Effector memory CD4-positive, alpha-beta T cell (primary cell): ENCODE data around the gene CHFR.
"Not testable (repeated sequence)": the region's sequence is repeated elsewhere in the genome, so short reads cannot be mapped to it uniquely, and the experiment has no call there.

Source experiments
- DNase-seq, 3 donors: peaks; one replicate each; pipeline ENCODE4 v3.0.0-alpha.2; 2020
- H3K27ac ChIP-seq: 2 replicates; pipeline ENCODE4 v1.7.0; 2013; ENCODE audit warnings: mild to moderate bottlenecking, low read length, moderate library complexity; ENCODE audit not compliant: insufficient read depth, poor library complexity, severe bottlenecking
- H3K27me3 ChIP-seq: replicated peaks from 2 replicates; pipeline ENCODE4 v1.7.0; 2013; ENCODE audit warnings: mild to moderate bottlenecking, low read length; ENCODE audit not compliant: insufficient read depth, control insufficient read depth, poor library complexity, severe bottlenecking
- H3K36me3 ChIP-seq: 2 replicates; pipeline ENCODE4 v1.7.0; 2013; ENCODE audit warnings: mild to moderate bottlenecking, low read length, moderate library complexity; ENCODE audit not compliant: control insufficient read depth, insufficient read depth
- H3K4me1 ChIP-seq: 2 replicates; pipeline ENCODE4 v1.7.0; 2013; ENCODE audit warnings: low read length, mild to moderate bottlenecking; ENCODE audit not compliant: control insufficient read depth, insufficient read depth, poor library complexity, severe bottlenecking
- H3K4me3 ChIP-seq: 2 replicates; pipeline ENCODE4 v1.7.0; 2013; ENCODE audit warnings: low read length, low read depth, mild to moderate bottlenecking; ENCODE audit not compliant: insufficient read depth, poor library complexity, severe bottlenecking
- H3K9me3 ChIP-seq: 2 replicates; pipeline ENCODE4 v1.7.0; 2013; ENCODE audit warnings: mild to moderate bottlenecking, low read length, moderate library complexity; ENCODE audit not compliant: control insufficient read depth

Gene CHFR

DNA sequence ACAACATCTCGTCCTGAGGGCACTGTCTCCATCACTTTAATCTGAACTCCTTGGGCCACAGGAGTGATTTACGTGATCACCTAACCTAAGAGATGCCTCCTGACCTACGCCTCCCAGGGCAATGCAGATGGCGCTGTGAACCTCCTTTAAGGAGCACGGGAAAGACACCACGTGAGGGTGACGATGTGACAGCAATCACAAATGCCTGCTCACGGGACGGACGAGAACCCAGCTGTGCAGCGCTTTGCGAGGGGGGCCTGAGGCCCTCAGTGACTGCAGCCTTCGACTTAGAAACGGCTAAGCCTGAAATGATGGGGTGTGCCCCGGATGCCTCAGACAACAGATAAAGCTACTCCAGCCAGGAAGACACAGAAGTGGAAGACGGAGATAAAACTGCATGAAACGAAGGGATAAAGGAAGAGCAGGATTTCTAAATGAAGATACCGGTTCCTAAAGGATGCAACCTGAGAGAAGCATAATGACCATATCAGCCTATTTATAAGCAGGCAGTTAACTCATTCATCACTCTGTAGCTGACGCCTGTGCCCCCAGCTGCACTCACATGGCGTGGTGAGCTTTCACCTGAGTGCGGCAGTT, 44.9 kb downstream of the CHFR start:
- no peaks in the 10 kb centered on the region for H3K27me3 ChIP-seq
- no peak overlapping the region for H3K27ac ChIP-seq
- H3K36me3 ChIP-seq: peaks cover 52% of the 10 kb centered on the region
- no peak for DNase-seq
- no peak overlapping the region for H3K4me3 ChIP-seq
- no peaks in the 10 kb centered on the region for H3K9me3 ChIP-seq
- H3K4me1 ChIP-seq: no peaks in the 10 kb centered on the region

GRCh38 chr12:132841151-132841550, 46.3 kb downstream of the CHFR start:
- H3K4me1 ChIP-seq: peaks cover 4% of the 10 kb centered on the region
- no peaks in the 10 kb centered on the region for H3K27me3 ChIP-seq
- H3K9me3 ChIP-seq: no peaks in the 10 kb centered on the region
- peaks cover 42% of the 10 kb centered on the region for H3K36me3 ChIP-seq
- no peak overlapping the region for H3K4me3 ChIP-seq
- DNase-seq: no peak
- no peak overlapping the region for H3K27ac ChIP-seq

DNA sequence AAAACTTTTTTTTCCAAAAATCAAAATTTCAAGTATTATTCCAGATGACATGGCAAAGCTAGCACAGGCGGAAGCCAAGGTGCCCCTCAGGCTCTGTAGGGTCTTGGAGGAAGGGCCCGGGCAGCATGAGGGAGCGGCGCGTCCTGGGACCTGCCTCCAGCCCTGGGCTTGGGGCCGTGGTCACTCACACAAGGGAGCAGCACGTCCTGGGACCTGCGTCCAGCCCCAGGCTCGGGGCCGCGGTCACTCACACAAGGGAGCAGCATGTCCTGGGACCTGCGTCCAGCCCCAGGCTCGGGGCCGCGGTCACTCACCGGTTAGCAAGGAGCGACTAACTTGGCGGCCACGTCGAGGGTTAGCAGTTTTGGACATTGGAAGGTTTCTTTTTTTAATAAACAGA, 46.9 kb downstream of the CHFR start:
- Histone ChIP-seq H3K36me3 (peaks cover 36% of the 10 kb centered on the region), H3K4me1 (peaks cover 6% of the 10 kb centered on the region), H3K27me3 (no peaks in the 10 kb centered on the region)

DNA sequence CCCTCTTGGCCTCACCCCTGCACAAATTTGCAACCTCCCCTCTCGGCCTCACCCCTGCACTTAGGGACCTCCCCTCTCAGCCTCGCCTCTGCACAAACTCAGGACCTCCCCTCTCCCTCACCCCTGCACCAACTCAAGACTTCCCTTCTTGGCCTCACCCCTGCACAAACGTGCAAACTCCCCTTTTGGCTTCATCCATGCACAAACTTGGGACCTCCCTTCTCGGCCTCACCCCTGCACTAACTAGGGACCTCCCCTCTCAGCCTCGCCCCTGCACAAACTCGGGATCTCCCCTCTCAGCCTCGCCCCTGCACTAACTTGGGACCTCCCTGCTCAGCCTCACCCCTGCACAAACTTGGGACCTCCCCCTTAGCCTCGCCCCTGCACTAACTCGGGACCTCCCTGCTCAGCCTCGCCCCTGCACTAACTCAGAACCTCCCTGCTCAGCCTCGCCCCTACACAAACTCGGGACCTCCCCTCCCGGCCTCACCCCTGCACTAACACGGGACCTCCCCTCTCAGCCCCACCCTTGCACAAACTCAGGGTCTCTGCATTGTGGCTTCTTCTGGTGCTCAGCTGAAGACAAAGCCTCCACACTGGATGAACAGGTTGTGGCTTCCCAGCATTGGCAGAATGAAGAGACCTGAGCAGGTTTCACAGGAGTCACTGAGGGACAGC, 47.7 kb downstream of the CHFR start:
- H3K36me3 ChIP-seq: peaks cover 34% of the 10 kb centered on the region

More for the DNA sequence above, 46.9 kb downstream of the CHFR start:
- no peaks in the 10 kb centered on the region for H3K9me3 ChIP-seq
- no peak for DNase-seq
- no peak overlapping the region for H3K27ac ChIP-seq
- no peak overlapping the region for H3K4me3 ChIP-seq

GRCh38 chr12:132838410-132839080, 48.9 kb downstream of the CHFR start:
- H3K9me3 ChIP-seq: no peaks in the 10 kb centered on the region
- H3K4me1 ChIP-seq: peaks cover 20% of the 10 kb centered on the region
- no peak for DNase-seq
- no peaks in the 10 kb centered on the region for H3K27me3 ChIP-seq
- H3K36me3 ChIP-seq: peaks cover 31% of the 10 kb centered on the region
- no peak overlapping the region for H3K4me3 ChIP-seq
- H3K27ac ChIP-seq: no peak overlapping the region

More for the DNA sequence above, 47.7 kb downstream of the CHFR start:
- Histone ChIP-seq H3K27ac (no peak overlapping the region), H3K4me1 (peaks cover 13% of the 10 kb centered on the region), H3K9me3 (no peaks in the 10 kb centered on the region), H3K27me3 (no peaks in the 10 kb centered on the region), H3K4me3 (no peak overlapping the region)
- no peak for DNase-seq

DNA sequence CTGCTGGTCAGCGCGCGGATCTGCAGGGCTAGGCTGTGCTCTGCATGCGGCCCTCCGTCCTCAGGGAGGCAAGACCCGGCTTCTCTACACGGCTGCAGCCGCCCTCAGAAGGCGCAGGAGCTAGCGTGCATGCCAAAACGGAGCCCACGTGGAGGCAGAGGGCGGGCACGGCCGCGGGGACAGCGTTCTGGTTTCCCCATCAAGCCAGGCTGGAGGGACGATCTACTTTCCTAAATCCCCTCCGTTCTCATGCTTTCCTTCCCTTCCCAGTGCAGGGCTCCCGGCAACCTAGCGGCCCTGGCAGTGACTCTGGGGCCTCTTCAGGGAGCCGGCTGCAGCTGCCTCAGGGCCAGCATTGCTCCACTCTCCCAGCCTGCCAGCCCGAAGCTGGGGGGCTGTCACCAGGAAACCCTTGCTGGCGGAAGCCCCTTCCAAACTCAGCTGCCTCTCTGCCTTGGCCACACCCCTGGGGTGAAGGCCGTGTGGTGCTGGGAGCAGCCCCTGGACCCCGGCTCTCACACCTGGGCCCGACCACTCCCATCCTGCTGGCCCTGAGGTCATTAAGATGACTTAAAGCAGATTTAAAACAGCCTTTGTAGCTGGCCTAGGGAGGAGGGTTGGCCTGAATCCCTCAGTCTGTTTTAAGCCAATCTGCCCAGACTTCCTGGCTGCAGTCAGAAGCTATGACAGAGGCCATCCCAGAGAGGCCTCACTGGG, 49.6 kb downstream of the CHFR start:
- no peak for DNase-seq
- no peak overlapping the region for H3K4me3 ChIP-seq

GRCh38 chr12:132836795-132837331, 50.5 kb downstream of the CHFR start:
- Histone ChIP-seq H3K27me3 (no peaks in the 10 kb centered on the region), H3K36me3 (peaks cover 19% of the 10 kb centered on the region), H3K4me1 (peaks cover 20% of the 10 kb centered on the region), H3K4me3 (no peak overlapping the region), H3K9me3 (no peaks in the 10 kb centered on the region), H3K27ac (no peak overlapping the region)
- DNase-seq: no peak

More for the DNA sequence above, 49.6 kb downstream of the CHFR start:
- H3K4me1 ChIP-seq: peaks cover 20% of the 10 kb centered on the region
- H3K36me3 ChIP-seq: peaks cover 28% of the 10 kb centered on the region
- H3K27me3 ChIP-seq: no peaks in the 10 kb centered on the region
- H3K27ac ChIP-seq: no peak overlapping the region
- H3K9me3 ChIP-seq: no peaks in the 10 kb centered on the region

DNA sequence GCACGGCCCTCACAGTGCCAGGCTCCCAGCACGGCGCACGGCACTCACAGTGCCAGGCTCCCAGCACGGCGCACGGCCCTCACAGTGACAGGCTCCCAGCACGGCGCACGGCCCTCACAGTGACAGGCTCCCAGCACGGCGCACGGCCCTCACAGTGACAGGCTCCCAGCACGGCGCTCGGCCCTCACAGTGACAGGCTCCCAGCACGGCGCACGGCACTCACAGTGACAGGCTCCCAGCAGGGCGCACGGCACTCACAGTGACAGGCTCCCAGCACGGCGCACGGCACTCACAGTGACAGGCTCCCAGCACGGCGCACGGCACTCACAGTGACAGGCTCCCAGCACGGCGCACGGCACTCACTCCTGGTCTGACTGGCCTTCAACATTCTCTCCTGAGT, 51.2 kb downstream of the CHFR start:
- Histone ChIP-seq H3K36me3 (peaks cover 16% of the 10 kb centered on the region), H3K4me1 (peaks cover 20% of the 10 kb centered on the region)
- not testable (repeated sequence) for DNase-seq, H3K4me3 ChIP-seq, H3K27me3 ChIP-seq, H3K9me3 ChIP-seq, H3K27ac ChIP-seq

- H3K4me1 ChIP-seq: peaks cover 20% of the 10 kb centered on the region
- H3K9me3 ChIP-seq: no peaks in the 10 kb centered on the region
- peaks cover 7% of the 10 kb centered on the region for H3K36me3 ChIP-seq
- H3K27me3 ChIP-seq: no peaks in the 10 kb centered on the region
- H3K27ac ChIP-seq: peak overlapping the region; percentile 25
- no peak overlapping the region for H3K4me3 ChIP-seq
- DNase-seq: no peak
Observed at GRCh38 chr12:132835076-132836025, 52.1 kb downstream of the CHFR start.
